Activated T-cell treated with anti-CD3 and anti-CD28 coated beads for 1 hour (primary cell): ENCODE results near the gene CCNL1.

Source experiments
- DNase-seq: peaks from one replicate; pipeline ENCODE4 v3.0.0-alpha.2; 2020; ENCODE audit warnings: low read depth

Gene CCNL1

GRCh38 chr3:157122832-157123427, 37.0 kb downstream of the CCNL1 start:
- no peak for DNase-seq

GRCh38 chr3:157122116-157122515, 37.8 kb downstream of the CCNL1 start:
- no peak for DNase-seq

GRCh38 chr3:157121522-157121921, 38.4 kb downstream of the CCNL1 start:
- no peak for DNase-seq

- no peak for DNase-seq
Measured at GRCh38 chr3:157120071-157120892, 39.7 kb downstream of the CCNL1 start.

GRCh38 chr3:157119369-157119951, 40.5 kb downstream of the CCNL1 start:
- DNase-seq, result no peak

GRCh38 chr3:157117875-157118654, 41.9 kb downstream of the CCNL1 start:
- DNase-seq, result no peak

- no peak for DNase-seq
Measured at GRCh38 chr3:157117206-157117605, 42.7 kb downstream of the CCNL1 start.

- no peak for DNase-seq
Measured at GRCh38 chr3:157116017-157116416, 43.9 kb downstream of the CCNL1 start.

GRCh38 chr3:157115069-157116006, 44.6 kb downstream of the CCNL1 start:
- DNase-seq, result no peak

GRCh38 chr3:157113832-157114505, 46.0 kb downstream of the CCNL1 start:
- DNase-seq, result no peak

- no peak for DNase-seq
Measured at GRCh38 chr3:157112536-157112935, 47.4 kb downstream of the CCNL1 start.

GRCh38 chr3:157111518-157111917, 48.4 kb downstream of the CCNL1 start:
- DNase-seq, result no peak

GRCh38 chr3:157110761-157111278, 49.1 kb downstream of the CCNL1 start:
- no peak for DNase-seq

- no peak for DNase-seq
Measured at GRCh38 chr3:157109267-157110141, 50.4 kb downstream of the CCNL1 start.

- DNase-seq, result no peak
Measured at GRCh38 chr3:157107644-157108133, 52.3 kb downstream of the CCNL1 start.

- no peak for DNase-seq
Measured at GRCh38 chr3:157107037-157107436, 52.9 kb downstream of the CCNL1 start.

GRCh38 chr3:157104928-157105652, 54.9 kb downstream of the CCNL1 start:
- no peak for DNase-seq

- DNase-seq, result no peak
Measured at GRCh38 chr3:157104521-157104920, 55.4 kb downstream of the CCNL1 start.

GRCh38 chr3:157103860-157104259, 56.1 kb downstream of the CCNL1 start:
- no peak for DNase-seq
